ENCODE results near the gene NPAS4. TPM values are rescaled to one million over a fixed set of nuclear protein-coding genes. Genes with fewer than 3 reads are reported as not detected.
A peak's percentile ranks its signal among the peaks of the same experiment; 100 is the strongest.

NPAS4 gene
- polyA plus RNA-seq, 2 of the 4 experiments (the other 2 are of a cell fraction) = 0.03 TPM; not detected in 1

DNA sequence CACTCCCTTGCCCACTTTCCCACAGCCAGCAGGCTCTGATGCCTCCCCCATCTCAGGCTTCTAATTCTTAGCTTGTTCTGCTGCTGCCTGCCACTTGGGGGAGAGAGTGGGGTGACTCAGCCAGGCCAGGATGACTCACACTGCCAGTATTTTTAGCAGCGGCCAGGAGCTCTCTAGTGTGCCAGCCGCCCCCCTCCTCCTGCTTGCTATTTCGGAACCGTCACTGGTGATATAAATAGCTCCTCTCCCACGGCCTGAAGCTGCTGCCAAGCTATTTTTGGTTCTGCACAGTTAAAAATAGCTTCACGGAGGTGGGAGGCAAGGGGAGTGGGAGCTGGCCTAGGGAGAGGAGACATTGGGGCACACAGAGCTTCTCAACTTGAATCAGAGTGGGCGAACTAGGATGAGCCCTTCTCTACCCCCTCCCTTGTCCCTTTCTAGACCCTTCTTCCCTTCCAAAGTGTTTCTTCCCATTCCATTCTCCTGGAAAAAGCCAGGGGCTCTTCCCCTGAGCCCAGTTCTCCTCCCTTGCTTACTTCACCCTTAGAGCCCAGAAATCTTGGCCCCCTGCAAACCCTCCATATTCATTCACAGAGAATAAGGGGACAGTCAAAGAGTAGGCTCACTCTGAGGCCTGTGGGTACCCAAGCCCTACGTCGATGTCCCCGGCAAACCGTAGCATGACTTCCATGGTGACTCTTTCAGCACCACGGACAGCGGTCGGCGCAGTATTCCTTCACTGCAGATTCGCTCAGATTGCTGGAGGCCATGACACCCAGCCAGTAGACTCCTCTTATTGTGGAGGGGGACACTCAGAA, 2.5 kb upstream of the NPAS4 start (continued):
- TF ChIP-seq, protein P1, sequence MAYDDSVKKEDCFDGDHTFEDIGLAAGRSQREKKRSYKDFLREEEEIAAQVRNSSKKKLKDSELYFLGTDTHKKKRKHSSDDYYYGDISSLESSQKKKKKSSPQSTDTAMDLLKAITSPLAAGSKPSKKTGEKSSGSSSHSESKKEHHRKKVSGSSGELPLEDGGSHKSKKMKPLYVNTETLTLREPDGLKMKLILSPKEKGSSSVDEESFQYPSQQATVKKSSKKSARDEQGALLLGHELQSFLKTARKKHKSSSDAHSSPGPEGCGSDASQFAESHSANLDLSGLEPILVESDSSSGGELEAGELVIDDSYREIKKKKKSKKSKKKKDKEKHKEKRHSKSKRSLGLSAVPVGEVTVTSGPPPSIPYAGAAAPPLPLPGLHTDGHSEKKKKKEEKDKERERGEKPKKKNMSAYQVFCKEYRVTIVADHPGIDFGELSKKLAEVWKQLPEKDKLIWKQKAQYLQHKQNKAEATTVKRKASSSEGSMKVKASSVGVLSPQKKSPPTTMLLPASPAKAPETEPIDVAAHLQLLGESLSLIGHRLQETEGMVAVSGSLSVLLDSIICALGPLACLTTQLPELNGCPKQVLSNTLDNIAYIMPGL (CRISPR knock-in tag; IDR thresholded peaks at IDR 0.05; ENCODE audit: borderline replicate concordance) = no peak
- TF ChIP-seq, protein P2, sequence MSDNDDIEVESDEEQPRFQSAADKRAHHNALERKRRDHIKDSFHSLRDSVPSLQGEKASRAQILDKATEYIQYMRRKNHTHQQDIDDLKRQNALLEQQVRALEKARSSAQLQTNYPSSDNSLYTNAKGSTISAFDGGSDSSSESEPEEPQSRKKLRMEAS (IDR thresholded peaks at IDR 0.05) = no peak
- TF ChIP-seq TP53 (CRISPR knock-in tag; IDR thresholded peaks at IDR 0.05) (no peak), CHD4 (IDR thresholded peaks at IDR 0.05; ENCODE audit: borderline replicate concordance) (no peak), JUN (IDR thresholded peaks at IDR 0.05) (peak in 1 of 2 experiments; percentile 43; a peak in 1 of 5 replicates)
- TF ChIP-seq, protein P3, sequence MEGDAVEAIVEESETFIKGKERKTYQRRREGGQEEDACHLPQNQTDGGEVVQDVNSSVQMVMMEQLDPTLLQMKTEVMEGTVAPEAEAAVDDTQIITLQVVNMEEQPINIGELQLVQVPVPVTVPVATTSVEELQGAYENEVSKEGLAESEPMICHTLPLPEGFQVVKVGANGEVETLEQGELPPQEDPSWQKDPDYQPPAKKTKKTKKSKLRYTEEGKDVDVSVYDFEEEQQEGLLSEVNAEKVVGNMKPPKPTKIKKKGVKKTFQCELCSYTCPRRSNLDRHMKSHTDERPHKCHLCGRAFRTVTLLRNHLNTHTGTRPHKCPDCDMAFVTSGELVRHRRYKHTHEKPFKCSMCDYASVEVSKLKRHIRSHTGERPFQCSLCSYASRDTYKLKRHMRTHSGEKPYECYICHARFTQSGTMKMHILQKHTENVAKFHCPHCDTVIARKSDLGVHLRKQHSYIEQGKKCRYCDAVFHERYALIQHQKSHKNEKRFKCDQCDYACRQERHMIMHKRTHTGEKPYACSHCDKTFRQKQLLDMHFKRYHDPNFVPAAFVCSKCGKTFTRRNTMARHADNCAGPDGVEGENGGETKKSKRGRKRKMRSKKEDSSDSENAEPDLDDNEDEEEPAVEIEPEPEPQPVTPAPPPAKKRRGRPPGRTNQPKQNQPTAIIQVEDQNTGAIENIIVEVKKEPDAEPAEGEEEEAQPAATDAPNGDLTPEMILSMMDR (IDR thresholded peaks at IDR 0.05) = peak; percentile 21
- TF ChIP-seq, protein P4, sequence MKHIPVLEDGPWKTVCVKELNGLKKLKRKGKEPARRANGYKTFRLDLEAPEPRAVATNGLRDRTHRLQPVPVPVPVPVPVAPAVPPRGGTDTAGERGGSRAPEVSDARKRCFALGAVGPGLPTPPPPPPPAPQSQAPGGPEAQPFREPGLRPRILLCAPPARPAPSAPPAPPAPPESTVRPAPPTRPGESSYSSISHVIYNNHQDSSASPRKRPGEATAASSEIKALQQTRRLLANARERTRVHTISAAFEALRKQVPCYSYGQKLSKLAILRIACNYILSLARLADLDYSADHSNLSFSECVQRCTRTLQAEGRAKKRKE (CRISPR knock-in tag; IDR thresholded peaks at IDR 0.05; ENCODE audit: low read depth) = 0 out of 2 replicates have a peak, but pooled peaks have one; percentile 15

DNA sequence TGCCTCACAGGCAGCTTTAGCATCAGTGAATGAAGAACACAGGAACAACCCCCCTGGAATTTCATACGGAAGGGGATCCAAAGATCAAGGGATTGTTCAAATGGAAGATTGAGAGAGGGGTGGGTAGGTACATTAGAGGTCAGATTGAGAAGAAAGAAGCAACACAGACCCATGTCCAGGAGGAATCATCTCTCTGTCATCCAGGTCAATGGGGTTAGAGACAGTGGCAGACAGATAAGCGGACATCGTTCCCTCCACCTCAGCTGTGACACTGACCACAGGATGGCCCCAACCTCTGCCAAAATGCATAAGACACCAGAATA, 1.9 kb upstream of the NPAS4 start:
- TF ChIP-seq FOSL2 (IDR thresholded peaks at IDR 0.05) = no peak
- no peak for TF ChIP-seq FOSL2 (CRISPR knock-in tag; IDR thresholded peaks at IDR 0.05)
- TF ChIP-seq, protein P5, sequence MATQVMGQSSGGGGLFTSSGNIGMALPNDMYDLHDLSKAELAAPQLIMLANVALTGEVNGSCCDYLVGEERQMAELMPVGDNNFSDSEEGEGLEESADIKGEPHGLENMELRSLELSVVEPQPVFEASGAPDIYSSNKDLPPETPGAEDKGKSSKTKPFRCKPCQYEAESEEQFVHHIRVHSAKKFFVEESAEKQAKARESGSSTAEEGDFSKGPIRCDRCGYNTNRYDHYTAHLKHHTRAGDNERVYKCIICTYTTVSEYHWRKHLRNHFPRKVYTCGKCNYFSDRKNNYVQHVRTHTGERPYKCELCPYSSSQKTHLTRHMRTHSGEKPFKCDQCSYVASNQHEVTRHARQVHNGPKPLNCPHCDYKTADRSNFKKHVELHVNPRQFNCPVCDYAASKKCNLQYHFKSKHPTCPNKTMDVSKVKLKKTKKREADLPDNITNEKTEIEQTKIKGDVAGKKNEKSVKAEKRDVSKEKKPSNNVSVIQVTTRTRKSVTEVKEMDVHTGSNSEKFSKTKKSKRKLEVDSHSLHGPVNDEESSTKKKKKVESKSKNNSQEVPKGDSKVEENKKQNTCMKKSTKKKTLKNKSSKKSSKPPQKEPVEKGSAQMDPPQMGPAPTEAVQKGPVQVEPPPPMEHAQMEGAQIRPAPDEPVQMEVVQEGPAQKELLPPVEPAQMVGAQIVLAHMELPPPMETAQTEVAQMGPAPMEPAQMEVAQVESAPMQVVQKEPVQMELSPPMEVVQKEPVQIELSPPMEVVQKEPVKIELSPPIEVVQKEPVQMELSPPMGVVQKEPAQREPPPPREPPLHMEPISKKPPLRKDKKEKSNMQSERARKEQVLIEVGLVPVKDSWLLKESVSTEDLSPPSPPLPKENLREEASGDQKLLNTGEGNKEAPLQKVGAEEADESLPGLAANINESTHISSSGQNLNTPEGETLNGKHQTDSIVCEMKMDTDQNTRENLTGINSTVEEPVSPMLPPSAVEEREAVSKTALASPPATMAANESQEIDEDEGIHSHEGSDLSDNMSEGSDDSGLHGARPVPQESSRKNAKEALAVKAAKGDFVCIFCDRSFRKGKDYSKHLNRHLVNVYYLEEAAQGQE (IDR thresholded peaks at IDR 0.05) = peak; percentile 72
- TF ChIP-seq HDAC2 (IDR thresholded peaks at IDR 0.05) = no peak
- TF ChIP-seq, protein P6, sequence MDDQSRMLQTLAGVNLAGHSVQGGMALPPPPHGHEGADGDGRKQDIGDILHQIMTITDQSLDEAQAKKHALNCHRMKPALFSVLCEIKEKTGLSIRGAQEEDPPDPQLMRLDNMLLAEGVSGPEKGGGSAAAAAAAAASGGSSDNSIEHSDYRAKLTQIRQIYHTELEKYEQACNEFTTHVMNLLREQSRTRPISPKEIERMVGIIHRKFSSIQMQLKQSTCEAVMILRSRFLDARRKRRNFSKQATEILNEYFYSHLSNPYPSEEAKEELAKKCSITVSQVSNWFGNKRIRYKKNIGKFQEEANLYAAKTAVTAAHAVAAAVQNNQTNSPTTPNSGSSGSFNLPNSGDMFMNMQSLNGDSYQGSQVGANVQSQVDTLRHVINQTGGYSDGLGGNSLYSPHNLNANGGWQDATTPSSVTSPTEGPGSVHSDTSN (IDR thresholded peaks at IDR 0.05) = no peak
- TF ChIP-seq ZFP36 (IDR thresholded peaks at IDR 0.05; ENCODE audit: borderline replicate concordance, partially characterized antibody) = no peak
- TF ChIP-seq, protein P1 (CRISPR knock-in tag; IDR thresholded peaks at IDR 0.05; ENCODE audit: borderline replicate concordance) = no peak
- no peak for TF ChIP-seq HOXB5 (CRISPR knock-in tag; IDR thresholded peaks at IDR 0.05)
- no peak for TF ChIP-seq EHMT2 (IDR thresholded peaks at IDR 0.05; ENCODE audit: low read depth)
- no peak for TF ChIP-seq POLR2A (IDR thresholded peaks at IDR 0.05; ENCODE audit: low read length)
- H3K27ac ChIP-seq = no peak overlapping the region
- H3K4me3 ChIP-seq = no peak overlapping the region
- no peak overlapping the region for H3K4me2 ChIP-seq
- DNase-seq (ENCODE audit: low read depth in 1 of 2, low spot score in 1 of 2) = no peak
- peaks cover 12% of the 10 kb centered on the region for H3K4me1 ChIP-seq
- no peak for FAIRE-seq
- WGBS (ENCODE audit: missing lambda C conversion rate) = 90% methylated on average over 3 of the region's 3 CpGs
- POLR2A ChIA-PET = interaction anchor here (0.5 kb wide), 1 partner anchor 11 kb away, joined by 3 read pairs; no protein-coding TSS in a partner anchor
- CTCF ChIA-PET = interaction anchor here (1.4 to 57.7 kb wide), 7 partner anchors 1 to 267 kb away, joined by 4 to 1614 read pairs (median 8); partner anchors contain the start of genes DPP3, MRPL11, NPAS4 and RBM4B
- H3K9me3 ChIP-seq = peaks cover 4% of the 10 kb centered on the region; the same call in 1 of the 3 replicates
- ATAC-seq = no peak
